KOPT-K1 (cell line): Measurements from ENCODE around the gene SDC4.
"Not testable (repeated sequence)": the region's sequence is repeated elsewhere in the genome, so short reads cannot be mapped to it uniquely, and the experiment has no call there.

ENCODE experiments used
- H3K27ac ChIP-seq: fragments of 200-600 bp; sonication (generic); 2 replicates; pipeline ENCODE4 v1.5.1; 2016; ENCODE audit warnings: antibody characterized with exemption, mild to moderate bottlenecking, low read depth, low read length; ENCODE audit not compliant: poor library complexity, severe bottlenecking
- H3K36me3 ChIP-seq: fragments of 200-600 bp; sonication (generic); 2 replicates; pipeline ENCODE4 v1.5.1; 2017; ENCODE audit warnings: antibody characterized with exemption, mild to moderate bottlenecking, low read length, moderate library complexity; ENCODE audit not compliant: insufficient read depth
- H3K9me3 ChIP-seq: fragments of 200-600 bp; sonication (generic); 2 replicates; pipeline ENCODE4 v1.5.1; 2017; ENCODE audit warnings: antibody characterized with exemption, low read length, mild to moderate bottlenecking; ENCODE audit not compliant: insufficient read depth, poor library complexity, severe bottlenecking

The SDC4 gene

GRCh38 chr20:45354423-45355208 is 6.4 kb upstream of the SDC4 start:
- Histone ChIP-seq H3K9me3 (no peaks in the 10 kb centered on the region), H3K36me3 (no peaks in the 10 kb centered on the region), H3K27ac (no peak overlapping the region)

GRCh38 chr20:45353746-45354145 is 5.5 kb upstream of the SDC4 start:
- Histone ChIP-seq H3K36me3 (no peaks in the 10 kb centered on the region), H3K27ac (no peak overlapping the region), H3K9me3 (no peaks in the 10 kb centered on the region)

- no peak overlapping the region for H3K27ac ChIP-seq
- no peaks in the 10 kb centered on the region for H3K36me3 ChIP-seq
- no peaks in the 10 kb centered on the region for H3K9me3 ChIP-seq
Observed at GRCh38 chr20:45352729-45353128, 4.5 kb upstream of the SDC4 start.

GRCh38 chr20:45350795-45351194 is 2.6 kb upstream of the SDC4 start:
- H3K27ac ChIP-seq, H3K36me3 ChIP-seq, H3K9me3 ChIP-seq: not testable (repeated sequence)

GRCh38 chr20:45350217-45350616 is 2.0 kb upstream of the SDC4 start:
- no peak overlapping the region for H3K27ac ChIP-seq

GRCh38 chr20:45347297-45347935 is 808 bp downstream of the SDC4 start:
- Histone ChIP-seq H3K36me3 (no peaks in the 10 kb centered on the region), H3K27ac (no peak overlapping the region), H3K9me3 (no peaks in the 10 kb centered on the region)

More at GRCh38 chr20:45350217-45350616, 2.0 kb upstream of the SDC4 start:
- no peaks in the 10 kb centered on the region for H3K36me3 ChIP-seq
- H3K9me3 ChIP-seq: no peaks in the 10 kb centered on the region

GRCh38 chr20:45346851-45347250 is 1.4 kb downstream of the SDC4 start:
- Histone ChIP-seq H3K9me3 (no peaks in the 10 kb centered on the region), H3K36me3 (no peaks in the 10 kb centered on the region), H3K27ac (no peak overlapping the region)

- Histone ChIP-seq H3K9me3 (no peaks in the 10 kb centered on the region), H3K27ac (no peak overlapping the region), H3K36me3 (no peaks in the 10 kb centered on the region)
Observed at GRCh38 chr20:45346291-45346718, 1.9 kb downstream of the SDC4 start.

GRCh38 chr20:45345104-45345936 is 2.9 kb downstream of the SDC4 start:
- Histone ChIP-seq H3K9me3 (no peaks in the 10 kb centered on the region), H3K36me3 (no peaks in the 10 kb centered on the region), H3K27ac (no peak overlapping the region)

- no peaks in the 10 kb centered on the region for H3K9me3 ChIP-seq
- H3K36me3 ChIP-seq: no peaks in the 10 kb centered on the region
- no peak overlapping the region for H3K27ac ChIP-seq
Observed at GRCh38 chr20:45344168-45344860, 3.9 kb downstream of the SDC4 start.

GRCh38 chr20:45343532-45344167 is 4.6 kb downstream of the SDC4 start:
- Histone ChIP-seq H3K9me3 (no peaks in the 10 kb centered on the region), H3K36me3 (no peaks in the 10 kb centered on the region), H3K27ac (no peak overlapping the region)

- no peak overlapping the region for H3K27ac ChIP-seq
Observed at GRCh38 chr20:45342855-45343531, 5.2 kb downstream of the SDC4 start.

GRCh38 chr20:45341939-45342854 is 6.0 kb downstream of the SDC4 start:
- Histone ChIP-seq H3K27ac (no peak overlapping the region), H3K9me3 (no peaks in the 10 kb centered on the region), H3K36me3 (no peaks in the 10 kb centered on the region)

More at GRCh38 chr20:45342855-45343531, 5.2 kb downstream of the SDC4 start:
- H3K9me3 ChIP-seq: no peaks in the 10 kb centered on the region
- H3K36me3 ChIP-seq: no peaks in the 10 kb centered on the region
